ENCODE measurements around the gene DENND6B. TPM values are rescaled to one million over a fixed set of nuclear protein-coding genes. Genes with fewer than 3 reads are reported as not detected.

Gene DENND6B
- total RNA-seq, 1 donor from 2014 or later, result 1.4 TPM

GRCh38 chr22:50357222-50357621 lies 30.4 kb upstream of the DENND6B start:
- Histone ChIP-seq H3K4me3 (no peak overlapping the region), H3K4me1 (no peaks in the 10 kb centered on the region), H3K27me3 (no peaks in the 10 kb centered on the region), H3K36me3 (peaks cover 16% of the 10 kb centered on the region in 2 donors), H3K9me3 (no peaks in the 10 kb centered on the region), H3K27ac (no peak overlapping the region)
- no peak for TF ChIP-seq CTCF (IDR thresholded peaks at IDR 0.05)
- intact Hi-C loops (cut with DNase I), result no loop called here
- DNase-seq (ENCODE audit: low spot score in 2 of 2), result no peak

GRCh38 chr22:50356186-50356585 lies 29.4 kb upstream of the DENND6B start:
- Histone ChIP-seq H3K27ac (no peak overlapping the region), H3K9me3 (no peaks in the 10 kb centered on the region), H3K4me3 (no peak overlapping the region), H3K4me1 (no peaks in the 10 kb centered on the region), H3K36me3 (peaks cover 18 to 24% of the 10 kb centered on the region in 2 donors), H3K27me3 (no peaks in the 10 kb centered on the region)
- intact Hi-C loops (cut with DNase I), result no loop called here
- no peak for DNase-seq (ENCODE audit: low spot score in 2 of 2)
- no peak for TF ChIP-seq CTCF (IDR thresholded peaks at IDR 0.05)

- DNase-seq (ENCODE audit: low spot score in 2 of 2), result no peak
- Histone ChIP-seq H3K27me3 (no peaks in the 10 kb centered on the region), H3K4me1 (no peaks in the 10 kb centered on the region), H3K4me3 (no peak overlapping the region), H3K27ac (no peak overlapping the region), H3K9me3 (no peaks in the 10 kb centered on the region), H3K36me3 (peaks cover 11 to 12% of the 10 kb centered on the region in 2 donors)
- no peak for TF ChIP-seq CTCF (IDR thresholded peaks at IDR 0.05)
- intact Hi-C loops (cut with DNase I), result no loop called here
Observed at GRCh38 chr22:50348058-50348457, 21.2 kb upstream of the DENND6B start.

- intact Hi-C loops (cut with DNase I), result no loop called here
- Histone ChIP-seq H3K27ac (no peak overlapping the region), H3K4me3 (no peak overlapping the region)
Observed at GRCh38 chr22:50347157-50347556, 20.3 kb upstream of the DENND6B start.

GRCh38 chr22:50346470-50346869 lies 19.7 kb upstream of the DENND6B start:
- no peak for DNase-seq (ENCODE audit: low spot score in 2 of 2)
- no peaks in the 10 kb centered on the region for H3K9me3 ChIP-seq
- H3K27me3 ChIP-seq, result no peaks in the 10 kb centered on the region
- intact Hi-C loops (cut with DNase I), result no loop called here
- no peak for TF ChIP-seq CTCF (IDR thresholded peaks at IDR 0.05)
- peaks cover 3 to 4% of the 10 kb centered on the region in 2 donors for H3K4me1 ChIP-seq
- peaks cover 2% of the 10 kb centered on the region in 2 donors for H3K36me3 ChIP-seq
- H3K4me3 ChIP-seq, result no peak overlapping the region
- H3K27ac ChIP-seq, result no peak overlapping the region

More at GRCh38 chr22:50347157-50347556, 20.3 kb upstream of the DENND6B start:
- Histone ChIP-seq H3K4me1 (peaks cover 3 to 4% of the 10 kb centered on the region in 2 donors), H3K36me3 (peaks cover 4 to 9% of the 10 kb centered on the region in 2 donors), H3K27me3 (no peaks in the 10 kb centered on the region), H3K9me3 (no peaks in the 10 kb centered on the region)
- DNase-seq (ENCODE audit: low spot score in 2 of 2), result no peak
- TF ChIP-seq CTCF (IDR thresholded peaks at IDR 0.05), result no peak

- no peak for TF ChIP-seq CTCF (IDR thresholded peaks at IDR 0.05)
- H3K27ac ChIP-seq, result peak overlapping the region; percentile 48 to 83
- H3K4me1 ChIP-seq, result peaks cover 3 to 4% of the 10 kb centered on the region in 2 donors
- intact Hi-C loops (cut with DNase I), result loop anchor here (2.0 kb wide), 3 partner anchors 35 to 99 kb away; partner anchors contain the start of gene TUBGCP6
- H3K4me3 ChIP-seq, result peak overlapping the region; percentile 81 to 100
- no peaks in the 10 kb centered on the region for H3K9me3 ChIP-seq
- DNase-seq (ENCODE audit: low spot score in 2 of 2), result no peak
- no peaks in the 10 kb centered on the region for H3K27me3 ChIP-seq
- no peaks in the 10 kb centered on the region for H3K36me3 ChIP-seq
Observed at GRCh38 chr22:50343541-50343935, 16.7 kb upstream of the DENND6B start.

Measured in ascending aorta (tissue), 2 donors.